Ovary (tissue), 3 donors: Measurements from ENCODE around the gene GGTA1.

Experiments used
- POLR2A ChIP-seq: fragments of 450-650 bp; IDR thresholded peaks from one replicate; pipeline ENCODE4 v1.6.1; 2017; ENCODE audit warnings: antibody characterized with exemption, mild to moderate bottlenecking, moderate library complexity
- TF ChIP-seq, protein P1 (sequence below), 3 donors: fragments of 450-650 bp in 2 of 3; fragments of 200-600 bp in 1 of 3; IDR thresholded peaks; one replicate each; pipeline versions ENCODE4 v1.5.1 to v1.8.0; 2016 to 2022; ENCODE audit warnings: antibody characterized with exemption in 3 of 3, mild to moderate bottlenecking in 1 of 3
- donor health status: DM: no; HTN: no; CAD: no.

DNA sequence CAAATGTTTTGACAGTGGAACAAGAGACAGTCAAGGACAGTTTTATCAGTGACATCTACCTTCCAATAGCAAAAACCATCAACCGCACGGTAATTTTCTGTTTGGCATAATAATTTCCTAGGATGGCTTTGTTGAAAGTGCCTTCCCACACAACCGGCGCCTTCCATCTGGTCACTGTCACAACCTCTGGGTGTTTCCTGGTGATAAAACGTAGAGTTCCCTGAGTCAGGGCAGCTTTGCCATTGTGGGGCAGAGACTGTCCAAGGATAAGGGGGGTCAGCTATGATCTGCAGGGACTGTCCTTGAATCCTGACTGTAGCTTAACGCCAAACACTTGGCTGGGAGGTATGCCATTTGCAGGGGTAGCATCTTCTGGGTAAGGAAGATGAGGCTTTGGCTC, 47.6 kb downstream of the GGTA1 start:
- TF ChIP-seq, protein P1, sequence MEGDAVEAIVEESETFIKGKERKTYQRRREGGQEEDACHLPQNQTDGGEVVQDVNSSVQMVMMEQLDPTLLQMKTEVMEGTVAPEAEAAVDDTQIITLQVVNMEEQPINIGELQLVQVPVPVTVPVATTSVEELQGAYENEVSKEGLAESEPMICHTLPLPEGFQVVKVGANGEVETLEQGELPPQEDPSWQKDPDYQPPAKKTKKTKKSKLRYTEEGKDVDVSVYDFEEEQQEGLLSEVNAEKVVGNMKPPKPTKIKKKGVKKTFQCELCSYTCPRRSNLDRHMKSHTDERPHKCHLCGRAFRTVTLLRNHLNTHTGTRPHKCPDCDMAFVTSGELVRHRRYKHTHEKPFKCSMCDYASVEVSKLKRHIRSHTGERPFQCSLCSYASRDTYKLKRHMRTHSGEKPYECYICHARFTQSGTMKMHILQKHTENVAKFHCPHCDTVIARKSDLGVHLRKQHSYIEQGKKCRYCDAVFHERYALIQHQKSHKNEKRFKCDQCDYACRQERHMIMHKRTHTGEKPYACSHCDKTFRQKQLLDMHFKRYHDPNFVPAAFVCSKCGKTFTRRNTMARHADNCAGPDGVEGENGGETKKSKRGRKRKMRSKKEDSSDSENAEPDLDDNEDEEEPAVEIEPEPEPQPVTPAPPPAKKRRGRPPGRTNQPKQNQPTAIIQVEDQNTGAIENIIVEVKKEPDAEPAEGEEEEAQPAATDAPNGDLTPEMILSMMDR (IDR thresholded peaks at IDR 0.05): no peak
- TF ChIP-seq POLR2A: no peak
